GM19099 (cell line): Measurements from ENCODE around the gene CDK5RAP2.

Source experiments
- POLR2A ChIP-seq: IDR thresholded peaks from 3 replicates; pipeline ENCODE4 v1.6.1; 2011; ENCODE audit warnings: low read depth; ENCODE audit not compliant: insufficient read length; ENCODE audit errors: extremely low read depth

The CDK5RAP2 gene

DNA sequence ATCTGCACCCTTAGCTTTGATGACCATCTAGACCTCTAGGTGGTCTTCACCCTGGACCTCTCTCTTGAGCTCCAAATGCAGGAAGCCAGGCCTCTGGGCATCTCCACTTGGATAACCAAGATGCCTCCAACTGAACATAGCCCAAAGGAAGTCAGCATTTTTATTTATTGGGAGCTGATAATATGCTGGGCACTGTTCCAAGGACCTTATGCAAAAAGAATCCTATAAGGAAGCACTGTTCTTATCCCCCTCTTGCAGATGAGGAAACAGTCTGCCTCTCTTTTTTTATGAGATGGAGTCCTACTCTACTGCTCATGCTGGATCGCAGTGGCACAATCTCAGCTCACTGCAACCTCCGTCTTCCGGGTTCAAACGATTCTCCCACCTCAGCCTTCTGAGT, 219.9 kb downstream of the CDK5RAP2 start:
- no peak for TF ChIP-seq POLR2A

DNA sequence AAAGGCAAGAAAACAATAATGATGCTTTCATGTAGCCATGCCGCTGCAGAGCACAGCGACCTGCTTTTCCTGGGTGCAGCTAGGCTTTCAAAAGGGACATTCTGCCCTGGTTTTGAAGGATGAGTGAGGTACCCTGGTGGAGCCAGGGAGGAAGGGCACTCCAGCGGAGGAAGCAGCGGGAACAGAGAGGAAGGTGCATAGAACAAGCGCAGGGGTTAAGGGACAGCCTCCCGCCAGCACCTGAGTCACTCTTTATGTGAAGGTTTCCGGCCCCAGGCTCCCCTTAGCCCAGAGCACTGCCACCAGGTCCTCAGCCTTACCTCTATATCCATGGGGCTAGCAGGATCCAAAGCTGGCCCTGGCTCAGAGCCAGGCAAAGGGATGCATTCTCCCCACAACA, 221.1 kb downstream of the CDK5RAP2 start:
- no peak for TF ChIP-seq POLR2A

DNA sequence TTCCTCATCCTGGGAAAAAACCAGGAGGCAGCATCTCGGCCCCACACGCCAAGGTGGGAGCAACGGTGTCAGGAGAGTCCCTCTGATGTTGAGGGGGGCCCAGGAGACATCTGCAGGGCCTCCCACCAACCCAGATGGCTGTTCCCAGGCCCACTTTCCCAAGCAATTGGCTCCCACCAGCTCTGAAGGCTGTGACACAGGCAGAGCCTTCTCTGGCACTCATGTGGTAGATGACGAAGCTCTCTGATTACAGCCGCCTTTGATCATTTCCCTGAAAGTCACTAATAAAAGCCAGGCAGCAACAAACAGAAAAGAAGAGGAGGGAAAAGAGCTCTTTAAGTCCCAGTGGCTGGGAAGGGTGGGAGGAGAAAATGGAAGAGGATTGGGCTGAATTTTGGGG, 226.5 kb downstream of the CDK5RAP2 start:
- no peak for TF ChIP-seq POLR2A

DNA sequence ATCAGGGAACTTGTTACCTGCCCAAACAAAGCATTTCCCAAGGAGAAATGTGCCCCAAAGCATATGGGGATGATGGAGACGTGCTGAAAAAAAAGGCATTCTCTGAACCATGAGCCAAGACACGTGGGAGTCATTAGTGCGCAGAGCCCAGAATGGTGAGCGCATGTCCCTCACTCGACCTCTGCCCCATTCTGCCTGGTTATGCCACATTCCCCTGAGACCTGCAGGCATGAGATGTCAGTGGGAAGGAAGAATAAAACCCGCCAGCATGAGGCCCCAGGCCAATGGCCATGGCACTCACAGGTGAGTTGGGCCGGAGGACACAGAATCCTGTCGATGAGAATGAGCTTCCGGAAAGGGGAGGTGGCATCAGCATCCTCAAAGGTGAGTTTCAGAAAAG, 228.9 kb downstream of the CDK5RAP2 start:
- TF ChIP-seq POLR2A = no peak

DNA sequence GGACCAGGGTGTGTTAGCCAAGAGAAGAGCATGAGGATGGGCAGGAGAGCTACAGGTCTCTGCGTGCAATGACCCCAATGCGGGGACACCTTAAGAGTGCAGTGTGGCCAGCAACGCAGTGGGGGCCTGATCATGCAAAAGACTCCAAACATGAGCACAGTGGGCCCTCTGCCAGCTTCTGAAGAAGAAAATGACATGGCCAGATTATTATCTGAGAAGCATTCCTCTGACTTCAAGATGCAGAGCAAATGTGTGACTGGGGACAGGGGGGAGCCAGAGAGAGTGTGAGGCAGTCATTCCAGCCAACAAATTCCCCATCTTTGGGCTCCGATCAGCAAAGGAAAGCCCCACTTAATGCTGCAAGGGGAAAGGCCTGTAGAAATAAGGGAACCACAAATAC, 229.4 kb downstream of the CDK5RAP2 start:
- TF ChIP-seq POLR2A = no peak

DNA sequence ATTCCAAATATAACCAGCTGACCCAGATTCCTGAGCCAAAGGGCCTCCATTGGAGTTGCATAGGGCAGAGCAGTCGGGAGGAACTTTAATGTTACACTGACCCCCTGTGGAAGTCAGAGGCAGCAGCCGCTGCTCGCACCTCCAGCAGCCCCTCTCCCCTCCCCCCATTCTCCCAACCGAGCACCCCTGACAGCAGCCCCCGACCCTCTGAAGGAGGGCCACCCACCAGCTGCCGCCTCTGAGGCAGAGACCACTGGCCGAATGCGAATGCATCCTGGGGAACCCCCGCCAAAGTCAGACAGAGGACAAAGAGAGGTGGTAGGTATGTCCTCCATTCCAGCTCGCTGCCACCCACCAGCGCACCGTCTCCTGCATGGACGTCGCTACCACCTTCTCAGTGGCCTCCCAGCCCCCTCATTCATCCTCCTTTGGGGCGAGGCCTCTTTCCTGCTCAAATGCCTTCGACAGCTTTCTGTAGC, 231.0 kb downstream of the CDK5RAP2 start:
- no peak for TF ChIP-seq POLR2A

DNA sequence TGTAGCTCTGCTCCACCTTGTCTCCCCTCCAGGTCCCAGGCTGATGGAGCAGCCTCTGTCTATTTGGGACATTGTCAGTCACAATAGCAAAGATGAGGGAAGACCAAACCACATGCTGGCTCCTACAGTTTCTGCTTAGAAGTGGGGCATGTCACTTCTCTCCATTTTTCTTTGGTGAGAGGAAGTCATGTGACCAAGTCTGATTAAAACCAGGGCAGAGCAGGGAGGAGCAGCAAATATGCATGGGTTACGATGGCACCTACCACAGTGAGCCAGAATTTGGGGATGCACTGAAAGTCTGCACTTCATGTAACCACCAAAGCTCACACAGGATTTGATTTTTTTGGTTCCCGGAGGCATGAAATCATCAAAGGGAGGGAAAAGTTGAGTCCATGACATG, 234.6 kb downstream of the CDK5RAP2 start:
- TF ChIP-seq POLR2A = no peak

DNA sequence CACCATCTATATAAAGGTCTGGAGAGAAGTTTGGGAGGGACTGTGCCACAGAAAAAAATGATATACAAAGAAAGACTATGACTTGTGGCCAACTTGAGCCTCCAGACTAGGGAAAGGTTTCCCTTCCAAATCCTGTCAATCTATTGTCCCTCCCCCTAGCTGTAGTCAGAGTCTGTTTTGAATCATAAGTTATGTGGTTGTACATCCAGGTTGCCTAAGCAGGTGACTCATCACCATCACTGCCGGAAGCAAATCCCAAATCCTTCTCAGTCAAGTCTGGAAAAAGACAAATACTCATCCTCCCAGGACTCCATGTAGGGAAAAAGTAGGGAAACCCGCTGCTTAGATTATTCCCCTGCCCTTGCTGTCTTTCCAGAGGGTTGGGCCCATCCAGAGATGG, 235.7 kb downstream of the CDK5RAP2 start:
- TF ChIP-seq POLR2A = no peak

DNA sequence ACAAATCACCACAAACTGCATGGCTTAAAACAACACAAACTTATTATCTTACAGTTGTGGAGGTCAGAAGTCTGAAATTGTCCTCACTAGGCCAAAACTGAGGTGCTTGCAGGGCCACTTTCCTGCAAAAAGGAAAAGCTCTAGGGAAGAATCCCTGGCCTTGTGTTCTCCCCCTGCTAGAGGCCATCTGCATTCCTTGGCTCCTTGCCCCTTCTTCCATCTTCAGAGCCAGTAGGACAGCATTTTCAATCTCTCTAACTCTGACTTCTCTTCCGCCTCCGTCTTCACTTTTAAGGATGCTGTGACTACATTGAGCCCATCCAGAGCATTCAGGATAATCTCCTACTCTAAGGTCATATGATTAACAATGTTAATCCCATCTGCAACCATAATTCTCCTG, 236.6 kb downstream of the CDK5RAP2 start:
- no peak for TF ChIP-seq POLR2A
